Fibroblast of skin of left biceps (primary cell): ENCODE results near the gene ALDH18A1.
"Not testable (repeated sequence)": the region's sequence is repeated elsewhere in the genome, so short reads cannot be mapped to it uniquely, and the experiment has no call there.

Experiments
- DNase-seq, 2 experiments: peaks; one replicate each; pipeline ENCODE4 v3.0.0-alpha.2; 2013; ENCODE audit warnings: low read depth in 2 of 2

ALDH18A1 gene

GRCh38 chr10:95656291-95657164 is at the start of gene ALDH18A1:
ALDH18A1 (minus strand) TSS chr10:95656711; CDS start chr10:95653377, 3,334 bp downstream.
- peak; percentile 75 to 81 for DNase-seq

DNA sequence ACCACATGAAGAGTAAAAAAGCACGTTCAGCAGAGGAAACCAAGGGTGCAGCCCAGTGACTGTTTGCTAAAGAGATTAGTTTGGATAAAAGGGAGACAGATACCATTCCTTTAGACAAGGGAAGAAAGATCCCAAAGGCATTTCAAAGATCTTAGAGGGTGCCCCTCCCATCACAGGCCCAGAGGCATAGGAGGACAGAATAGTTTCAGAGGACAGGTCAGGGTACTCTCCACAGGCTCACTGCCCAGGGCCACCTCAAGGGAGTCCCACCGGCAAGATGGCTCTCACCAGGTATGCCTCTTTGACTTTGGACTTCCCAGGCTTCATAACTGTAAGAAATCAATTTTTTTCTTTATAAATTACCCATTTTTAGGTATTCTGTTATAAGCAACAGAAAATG is 41.9 kb upstream of the ALDH18A1 start:
- DNase-seq, result no peak

- DNase-seq, result no peak
These were observed 40.9 kb upstream of the ALDH18A1 start for GRCh38 chr10:95697429-95697828.

DNA sequence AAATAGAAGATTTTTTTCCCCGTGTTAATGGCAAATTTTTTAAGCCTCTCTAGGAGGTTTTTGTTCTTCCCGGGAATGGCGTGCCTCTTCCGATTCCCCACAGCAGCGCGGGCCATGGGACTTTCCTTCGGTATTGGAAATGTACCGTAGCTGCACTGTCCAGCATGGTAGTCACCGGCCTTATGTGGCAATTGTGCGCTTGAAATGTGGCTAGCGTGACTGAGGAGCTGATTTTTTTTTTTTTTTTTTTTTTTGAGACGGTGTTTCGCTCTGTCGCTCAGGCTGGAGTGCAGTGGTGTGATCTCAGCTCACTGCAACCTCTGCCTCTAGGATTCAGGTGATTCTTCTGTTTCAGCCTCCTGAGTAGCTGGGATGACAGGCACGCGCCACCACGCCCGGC is 38.2 kb upstream of the ALDH18A1 start:
- no peak for DNase-seq

DNA sequence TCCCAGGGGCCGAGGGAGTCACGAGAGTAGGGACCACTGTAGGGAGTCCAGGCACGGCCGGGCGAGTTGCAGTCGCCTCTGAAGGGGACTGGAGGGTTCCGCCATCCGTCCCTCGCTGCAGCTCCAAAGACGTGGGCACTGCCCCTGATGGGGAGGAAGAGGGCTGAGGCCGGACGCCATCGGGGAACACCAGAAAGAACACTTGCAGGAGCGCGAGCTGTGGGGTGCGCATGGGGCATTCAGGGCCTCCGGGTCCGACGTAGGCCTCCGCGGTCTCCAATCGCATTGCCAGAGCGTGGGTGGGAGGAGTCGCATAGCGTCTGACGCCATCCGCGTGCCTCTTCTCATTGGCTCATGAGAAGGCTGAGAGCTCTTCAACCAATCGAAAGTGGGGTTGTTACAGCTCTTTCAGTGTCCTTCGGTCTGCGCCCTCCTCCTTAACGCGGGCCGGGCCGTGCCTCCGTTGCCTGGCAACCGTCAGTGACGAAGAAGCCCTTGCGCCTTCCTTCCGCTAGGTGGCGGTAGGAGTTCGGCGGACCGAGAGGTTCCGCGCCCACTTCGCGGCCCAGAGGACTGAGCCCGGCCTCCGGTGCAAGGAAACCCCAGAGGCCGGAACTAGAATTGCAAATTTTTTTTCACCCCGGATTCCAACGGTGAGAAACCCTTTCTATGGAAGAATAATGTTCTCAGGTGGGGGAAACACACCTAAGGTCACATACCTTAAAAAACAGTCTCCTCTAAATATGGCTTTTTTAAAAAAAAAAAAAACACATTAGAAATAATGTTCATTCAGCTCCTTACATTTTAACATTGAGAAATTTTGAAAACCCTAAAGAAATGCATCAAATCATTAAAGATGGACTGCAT is 37.4 kb upstream of the ALDH18A1 start, which contains the start of gene TCTN3:
TSS of gene TCTN3 (minus strand) at position 260 of the 867 bp plus-strand sequence. CDS start at position 232, 28 bp downstream.
- DNase-seq, result peak; percentile 98 to 99

DNA sequence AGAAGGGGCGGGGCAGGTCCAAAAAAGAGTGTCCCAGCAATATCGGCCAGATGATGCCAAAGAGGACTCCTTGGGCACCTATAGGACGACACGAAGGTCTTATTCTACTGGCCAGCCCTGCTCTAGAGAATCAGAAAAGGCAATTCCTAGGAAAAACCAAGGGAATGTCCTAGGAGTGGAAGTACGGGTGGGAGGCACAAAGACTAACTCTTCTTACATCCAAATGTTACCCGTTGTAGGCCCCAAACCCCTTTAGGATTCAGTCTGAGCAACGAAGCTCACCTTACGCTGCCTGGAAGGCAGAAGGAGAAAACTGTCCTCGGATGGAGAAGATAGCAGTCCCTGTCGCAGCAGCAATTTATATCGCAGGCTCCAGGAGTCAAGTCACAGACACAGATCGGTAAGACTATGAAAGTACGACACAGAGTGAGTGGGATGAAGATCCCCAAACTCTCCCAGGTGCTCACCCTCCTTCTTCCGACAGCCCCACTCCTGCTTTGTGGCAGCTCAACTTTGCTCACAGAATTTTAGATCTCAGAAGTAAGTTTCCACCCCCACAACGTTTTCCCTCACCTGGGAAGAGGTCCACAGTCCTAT is 36.7 kb upstream of the ALDH18A1 start:
- no peak for DNase-seq

DNA sequence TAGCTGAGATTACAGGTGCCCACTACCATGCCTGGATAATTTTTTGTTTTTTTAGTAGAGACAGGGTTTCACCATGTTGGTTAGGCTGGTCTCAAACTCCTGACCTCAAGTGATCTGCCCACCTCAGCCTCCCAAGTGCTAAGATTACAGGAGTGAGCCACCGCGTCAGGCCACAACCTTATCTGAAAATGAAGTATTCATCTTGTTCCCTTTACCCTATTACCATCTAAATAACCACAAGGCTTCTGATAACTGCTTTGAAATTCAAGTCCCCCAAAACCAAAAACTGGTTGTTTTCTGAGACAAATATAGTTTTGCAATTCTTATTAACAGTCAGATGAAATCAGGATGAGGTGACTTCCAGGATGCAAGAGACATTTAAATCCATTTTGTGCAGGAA is 34.8 kb upstream of the ALDH18A1 start:
- DNase-seq, result no peak

DNA sequence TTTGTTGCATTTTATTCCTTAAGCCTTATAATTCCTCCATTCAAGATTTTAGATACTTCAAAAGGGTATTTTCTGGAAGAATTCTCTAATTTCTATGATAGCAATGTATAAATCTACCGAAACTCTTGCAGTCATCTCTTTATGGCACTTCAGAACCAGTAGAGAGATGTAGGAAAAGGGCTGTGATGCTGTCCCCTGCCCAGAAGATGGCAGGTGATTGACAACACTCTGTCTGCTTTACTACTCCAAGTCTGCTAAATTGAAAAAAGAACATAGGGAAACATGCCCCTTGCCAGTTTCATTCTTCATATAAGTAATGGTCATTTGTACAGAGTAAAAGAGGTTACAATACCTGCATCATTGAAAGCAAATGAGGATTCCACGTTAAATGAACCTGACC is 32.1 kb upstream of the ALDH18A1 start:
- DNase-seq, result no peak

DNA sequence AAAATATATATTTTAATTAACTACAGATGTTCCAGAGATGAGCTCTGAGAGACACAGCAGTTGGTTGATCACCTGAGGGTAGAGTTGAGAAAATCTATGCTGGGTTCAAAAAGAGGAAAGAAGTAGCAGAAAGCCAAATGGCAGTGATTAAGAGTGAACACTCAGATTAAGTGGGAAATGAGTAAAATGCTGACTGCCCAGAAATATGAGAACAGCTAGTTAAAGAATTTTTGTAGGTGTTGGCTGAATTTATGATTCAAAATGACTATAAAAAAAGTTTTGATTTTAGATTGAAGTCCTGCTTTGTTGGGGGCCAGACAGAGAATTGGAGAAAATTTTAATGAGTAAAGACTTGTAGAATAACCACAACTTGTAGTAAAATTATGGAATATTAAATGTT is 27.5 kb upstream of the ALDH18A1 start:
- DNase-seq, result no peak

DNA sequence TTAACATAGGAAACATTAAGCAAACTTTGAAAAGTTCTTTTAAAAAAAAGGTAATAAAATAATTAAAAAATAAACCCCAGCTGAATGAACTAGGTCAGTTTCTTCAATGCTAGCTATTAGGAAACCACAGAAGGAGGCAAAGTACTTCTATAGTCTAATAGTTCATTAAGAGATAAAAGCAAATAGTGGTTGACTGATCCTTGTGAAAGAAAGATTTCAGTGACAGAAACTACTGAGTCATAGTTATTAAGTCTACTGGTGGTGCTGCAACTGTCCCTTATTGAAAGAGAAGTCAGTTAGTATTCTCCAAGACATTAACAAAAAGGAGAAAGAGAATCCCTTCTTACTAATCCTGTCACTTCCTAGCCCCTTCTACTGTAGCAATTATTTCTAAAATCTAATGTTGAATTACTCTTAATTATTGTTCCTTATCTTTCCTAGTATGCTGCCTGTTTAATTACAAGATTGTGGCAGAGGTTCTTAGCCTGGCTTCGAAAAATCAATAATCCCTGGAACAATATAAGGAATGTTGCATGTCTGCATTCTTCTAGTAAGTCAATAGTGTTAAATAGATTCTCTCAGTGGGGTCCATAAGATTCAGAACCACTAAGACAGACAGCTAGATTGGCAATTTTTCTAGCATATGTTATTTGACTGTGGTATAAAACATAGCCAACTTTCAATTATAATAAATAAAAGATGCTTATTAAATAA is 19.0 kb upstream of the ALDH18A1 start:
- no peak for DNase-seq

DNA sequence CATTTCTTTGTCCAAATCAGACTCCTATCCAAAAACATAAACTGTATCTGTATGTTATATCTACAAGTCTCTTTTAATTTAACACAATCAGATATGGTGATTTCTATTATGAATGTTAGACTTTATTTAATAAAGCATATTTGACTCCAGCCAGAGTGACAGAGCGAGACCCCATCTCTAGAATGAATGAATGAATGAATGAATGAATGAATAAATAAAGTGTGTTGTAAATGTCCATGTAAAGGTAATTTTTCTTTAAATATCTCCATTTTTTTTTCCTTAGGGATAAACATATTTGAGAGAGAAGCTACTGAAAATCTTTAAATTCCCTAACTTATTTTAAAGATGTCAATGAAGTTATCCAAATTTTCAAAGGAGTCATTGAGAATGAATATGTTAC is 18.1 kb upstream of the ALDH18A1 start:
- DNase-seq, result no peak

DNA sequence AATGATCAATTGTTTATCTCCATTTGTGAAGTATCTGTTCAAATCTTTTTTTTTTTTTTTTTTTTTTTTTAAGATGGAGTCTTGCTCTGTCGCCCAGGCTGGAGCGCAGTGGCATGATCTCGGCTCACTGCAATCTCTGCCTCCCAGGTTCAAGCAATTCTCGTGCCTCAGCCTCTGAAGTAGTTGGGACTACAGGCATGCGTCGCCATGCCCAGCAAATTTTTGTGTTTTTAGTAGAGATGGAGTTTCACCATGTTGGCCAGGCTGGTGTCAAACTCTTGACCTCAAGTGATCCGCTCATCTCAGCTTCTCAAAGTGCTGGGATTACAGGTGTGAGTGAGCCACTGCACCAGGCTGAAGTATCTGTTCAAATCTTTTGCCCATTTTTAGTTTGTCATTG is 16.1 kb upstream of the ALDH18A1 start:
- DNase-seq, result not testable (repeated sequence)

- no peak for DNase-seq
These were observed 8.0 kb upstream of the ALDH18A1 start for GRCh38 chr10:95664543-95664942.

- no peak for DNase-seq
These were observed 7.0 kb upstream of the ALDH18A1 start for GRCh38 chr10:95663496-95663895.

- DNase-seq, result no peak
These were observed 5.3 kb upstream of the ALDH18A1 start for GRCh38 chr10:95661818-95662217.

DNA sequence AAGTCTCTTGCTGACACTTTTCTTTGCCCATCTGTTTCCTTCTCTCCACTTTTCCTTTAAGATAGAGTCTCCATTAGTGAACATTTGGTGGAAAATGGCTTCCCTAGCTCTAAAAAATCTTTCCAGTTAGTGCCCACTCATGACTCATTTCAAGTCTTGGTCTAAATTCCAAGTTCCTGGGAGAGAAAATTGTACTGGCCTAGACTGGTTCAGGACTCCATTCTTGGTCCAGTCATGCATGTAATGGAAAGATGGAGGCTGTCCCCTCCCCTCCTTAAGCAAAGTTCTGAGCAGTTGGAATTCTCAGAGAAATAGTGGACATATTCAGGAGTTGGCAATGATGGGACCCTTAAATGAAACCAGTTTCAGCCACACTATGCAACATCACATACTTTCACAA is 3.8 kb upstream of the ALDH18A1 start:
- DNase-seq, result no peak

DNA sequence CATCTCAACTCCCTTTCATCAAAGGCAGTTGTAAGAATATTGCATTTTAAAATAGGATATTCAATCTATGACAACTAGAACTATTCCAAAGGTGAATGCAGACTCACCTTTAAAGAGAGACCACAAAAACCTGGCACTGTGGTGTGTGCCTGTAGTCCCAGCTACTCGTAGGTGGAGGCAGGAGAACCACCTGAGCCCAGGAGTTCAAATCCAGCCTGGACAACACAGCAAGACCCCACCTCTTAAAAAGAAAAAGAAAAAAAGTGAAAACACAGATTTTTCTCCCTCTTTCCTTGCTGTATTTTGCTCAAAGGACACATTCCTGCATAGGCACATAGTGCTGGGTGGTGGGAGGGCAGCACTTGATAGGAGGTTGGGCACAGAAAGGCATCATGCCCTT is 739 bp upstream of the ALDH18A1 start:
- DNase-seq, result no peak

DNA sequence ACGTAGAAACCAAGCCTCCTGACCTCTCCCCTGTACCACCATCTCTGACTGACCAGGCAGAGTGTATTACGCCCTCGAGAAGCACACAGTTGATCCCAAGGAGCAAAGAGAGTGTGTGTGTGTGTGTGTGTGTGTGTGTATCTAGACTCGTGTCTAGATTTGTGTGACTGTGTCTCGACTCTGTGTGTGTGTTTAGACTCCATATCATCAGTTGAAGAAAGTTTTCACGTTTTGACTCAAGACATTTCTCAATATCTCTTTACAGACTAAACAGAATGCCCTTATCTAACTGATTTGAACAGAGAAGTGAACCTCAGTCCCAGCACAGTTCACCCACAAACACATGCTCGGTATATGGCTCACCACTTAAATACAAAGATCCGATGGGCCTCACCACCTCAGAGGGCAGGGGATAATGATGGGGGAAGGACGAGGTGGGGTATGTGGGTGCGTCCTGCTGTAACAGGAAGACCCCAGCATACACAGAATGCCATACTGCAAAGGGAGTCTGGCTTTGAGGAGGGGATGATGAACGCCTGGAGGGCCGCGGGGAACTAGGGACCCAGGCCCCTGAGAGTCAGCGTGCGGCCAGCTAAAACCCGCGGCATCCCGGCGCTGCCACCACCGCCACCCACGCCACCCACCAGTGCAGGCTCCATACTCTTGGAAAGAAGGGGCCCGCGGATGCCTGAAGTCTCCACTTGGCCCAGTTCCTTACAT is 780 bp downstream of the ALDH18A1 start:
- no peak for DNase-seq

- DNase-seq, result no peak
These were observed 2.6 kb downstream of the ALDH18A1 start for GRCh38 chr10:95653895-95654294.

DNA sequence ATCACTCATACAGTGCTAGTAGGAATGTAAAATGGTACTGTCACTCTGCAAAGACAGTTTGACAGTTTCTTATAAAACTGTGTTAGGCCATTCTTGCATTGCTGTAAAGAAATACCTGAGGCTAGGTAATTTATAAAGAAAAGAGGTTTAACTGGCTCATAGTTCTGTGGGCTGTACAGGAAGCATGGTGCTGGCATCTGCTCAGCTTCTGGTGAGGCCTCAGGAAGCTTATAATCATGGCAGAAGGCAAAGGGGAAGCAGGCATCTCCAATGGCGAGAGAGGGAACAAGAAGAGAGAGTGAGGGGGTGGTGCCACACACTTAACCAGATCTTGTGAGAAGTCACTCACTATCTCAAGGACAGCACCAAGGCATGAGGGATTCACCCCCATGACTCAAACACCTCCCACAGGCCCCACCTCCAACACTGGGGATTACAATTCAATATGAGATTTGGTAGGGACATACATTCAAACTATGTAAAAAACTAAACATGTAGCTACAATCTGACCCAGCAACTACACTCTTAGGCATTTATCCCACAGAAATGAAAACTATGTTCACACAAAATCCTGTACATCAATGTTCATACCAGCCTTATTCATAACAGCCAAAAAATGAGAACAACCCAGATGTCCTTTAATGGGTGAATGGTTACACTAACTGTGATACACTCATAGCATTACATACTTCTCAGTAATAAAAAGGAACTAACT is 5.0 kb downstream of the ALDH18A1 start:
- DNase-seq, result peak in 1 of 2 experiments; percentile 18
